SK-N-SH treated with all-trans-retinoic acid at 6 μM for 48 hours (cell line): ENCODE results near the gene ARAP1.

ENCODE experiments used
- ATAC-seq: fragments of 200-7000 bp; cut with Tn5 transposase; 3 replicates; pipeline ENCODE4 v1.9.1; 2020; ENCODE audit warnings: mild to moderate bottlenecking, moderate library complexity
- BACH2 ChIP-seq: fragments of 250-450 bp; sonication (Bioruptor Pico); IDR thresholded peaks from 2 replicates; pipeline ENCODE4 v1.9.0; 2021; ENCODE audit warnings: mild to moderate bottlenecking, borderline replicate concordance
- CSDC2 ChIP-seq: fragments of 250-450 bp; sonication (Bioruptor Pico); IDR thresholded peaks from 2 replicates; pipeline ENCODE4 v1.5.0; 2020; ENCODE audit warnings: mild to moderate bottlenecking, moderate library complexity
- CSRNP3 ChIP-seq: fragments of 250-450 bp; sonication (Bioruptor Pico); IDR thresholded peaks from 2 replicates; pipeline ENCODE4 v1.5.1; 2021; ENCODE audit warnings: mild to moderate bottlenecking, moderate library complexity
- ESRRG ChIP-seq: fragments of 250-450 bp; sonication (Bioruptor Pico); IDR thresholded peaks from 2 replicates; pipeline ENCODE4 v1.6.1; 2021; ENCODE audit warnings: mild to moderate bottlenecking
- GLIS3 ChIP-seq: fragments of 250-450 bp; sonication (Bioruptor Pico); IDR thresholded peaks from 2 replicates; pipeline ENCODE4 v1.5.0; 2020; ENCODE audit warnings: mild to moderate bottlenecking, moderate library complexity
- ISL1 ChIP-seq: fragments of 250-450 bp; sonication (Bioruptor Pico); IDR thresholded peaks from 2 replicates; pipeline ENCODE4 v2.1.2; 2022; ENCODE audit warnings: mild to moderate bottlenecking, moderate library complexity
- PATZ1 ChIP-seq: fragments of 250-450 bp; sonication (Bioruptor Pico); IDR thresholded peaks from 2 replicates; pipeline ENCODE4 v1.8.0; 2020; ENCODE audit warnings: mild to moderate bottlenecking, moderate library complexity, borderline replicate concordance
- POU6F1 ChIP-seq: fragments of 250-450 bp; sonication (Bioruptor Pico); IDR thresholded peaks from 2 replicates; pipeline ENCODE4 v1.8.0; 2021; ENCODE audit warnings: low read depth, mild to moderate bottlenecking, moderate library complexity, borderline replicate concordance
- PPARA ChIP-seq: fragments of 250-450 bp; sonication (Bioruptor Pico); IDR thresholded peaks from 2 replicates; pipeline ENCODE4 v1.5.0; 2020; ENCODE audit warnings: mild to moderate bottlenecking, borderline replicate concordance
- RARB ChIP-seq: fragments of 250-450 bp; sonication (Bioruptor Pico); IDR thresholded peaks from 2 replicates; pipeline ENCODE4 v1.8.0; 2021; ENCODE audit warnings: mild to moderate bottlenecking, moderate library complexity
- SNAI2 ChIP-seq: fragments of 250-450 bp; sonication (Bioruptor Pico); IDR thresholded peaks from 2 replicates; pipeline ENCODE4 v1.5.0; 2020; ENCODE audit warnings: mild to moderate bottlenecking, moderate library complexity
- TCF4 ChIP-seq: fragments of 250-450 bp; sonication (Bioruptor Pico); IDR thresholded peaks from 2 replicates; pipeline ENCODE4 v1.8.0; 2021; ENCODE audit warnings: mild to moderate bottlenecking, moderate library complexity, borderline replicate concordance
- TOX ChIP-seq: fragments of 250-450 bp; sonication (Bioruptor Pico); IDR thresholded peaks from 2 replicates; pipeline ENCODE4 v1.8.0; 2021; ENCODE audit warnings: mild to moderate bottlenecking, moderate library complexity, borderline replicate concordance
- ZC3H10 ChIP-seq: fragments of 250-450 bp; sonication (Bioruptor Pico); IDR thresholded peaks from 2 replicates; pipeline ENCODE4 v1.5.1; 2021; ENCODE audit warnings: mild to moderate bottlenecking, moderate library complexity
- ZFP3 ChIP-seq: fragments of 250-450 bp; sonication (Bioruptor Pico); IDR thresholded peaks from 2 replicates; pipeline ENCODE4 v1.5.0; 2020; ENCODE audit warnings: mild to moderate bottlenecking, moderate library complexity
- ZNF565 ChIP-seq: fragments of 450-650 bp; formaldehyde crosslinking; conservative IDR thresholded peaks from 2 replicates; pipeline ENCODE4 v1.5.0; 2020; ENCODE audit warnings: low read depth, mild to moderate bottlenecking, moderate library complexity
- ZNF70 ChIP-seq: fragments of 450-650 bp; formaldehyde crosslinking; IDR thresholded peaks from 2 replicates; pipeline ENCODE4 v1.5.0; 2020; ENCODE audit warnings: mild to moderate bottlenecking, moderate library complexity
- ZNF8 ChIP-seq: fragments of 450-650 bp; formaldehyde crosslinking; IDR thresholded peaks from 2 replicates; pipeline ENCODE4 v1.5.0; 2020; ENCODE audit warnings: mild to moderate bottlenecking, moderate library complexity

The ARAP1 gene

GRCh38 chr11:72781063-72781312, 28.8 kb upstream of the ARAP1 start (continued):
- no peak for TF ChIP-seq POU6F1
- no peak for TF ChIP-seq ZNF8 (CRISPR knock-in tag)
- TF ChIP-seq ESRRG (CRISPR knock-in tag): no peak
- no peak for TF ChIP-seq CSDC2 (CRISPR knock-in tag)
- TF ChIP-seq BACH2 (CRISPR knock-in tag): no peak
- TF ChIP-seq ZFP3 (CRISPR knock-in tag): no peak
- no peak for TF ChIP-seq ZNF70 (CRISPR knock-in tag)

GRCh38 chr11:72780296-72781062, 28.3 kb upstream of the ARAP1 start:
- ATAC-seq: no peak

GRCh38 chr11:72779495-72780128, 27.4 kb upstream of the ARAP1 start:
- TF ChIP-seq ZFP3 (CRISPR knock-in tag) (no peak), ZC3H10 (no peak), RARB (no peak), CSRNP3 (CRISPR knock-in tag) (no peak), PATZ1 (no peak), GLIS3 (CRISPR knock-in tag) (no peak), PPARA (CRISPR knock-in tag) (no peak), POU6F1 (no peak), CSDC2 (CRISPR knock-in tag) (no peak), SNAI2 (no peak), BACH2 (CRISPR knock-in tag) (no peak)
- TF ChIP-seq, all 23 proteins: peak for 0
- no peak for ATAC-seq

More at GRCh38 chr11:72780296-72781062, 28.3 kb upstream of the ARAP1 start:
- no peak for TF ChIP-seq ISL1 (CRISPR knock-in tag)
- no peak for TF ChIP-seq ZC3H10
- no peak for TF ChIP-seq TCF4
- no peak for TF ChIP-seq CSDC2 (CRISPR knock-in tag)
- TF ChIP-seq RARB: no peak

- no peak for TF ChIP-seq ZC3H10
- TF ChIP-seq TOX (CRISPR knock-in tag): no peak
- TF ChIP-seq, all 23 proteins: peak for 0
- no peak for ATAC-seq
Observed at GRCh38 chr11:72778535-72779494, 26.6 kb upstream of the ARAP1 start.

GRCh38 chr11:72777755-72778278, 25.6 kb upstream of the ARAP1 start:
- TF ChIP-seq ZFP3 (CRISPR knock-in tag): no peak
- TF ChIP-seq ZNF565 (CRISPR knock-in tag): no peak
- TF ChIP-seq ZNF70 (CRISPR knock-in tag): no peak
- TF ChIP-seq TOX (CRISPR knock-in tag): no peak
- no peak for TF ChIP-seq POU6F1
- no peak for TF ChIP-seq BACH2 (CRISPR knock-in tag)
- TF ChIP-seq TCF4: no peak
- no peak for ATAC-seq
